K562 (cell line): ENCODE data around the gene ATP2B1. TPM values are rescaled to one million over a fixed set of nuclear protein-coding genes. Genes with fewer than 3 reads are reported as not detected.

Experiments used
- ATAC-seq: fragments of 200-7000 bp; cut with Tn5 transposase; 3 replicates; pipeline ENCODE4 v1.9.1; 2020; ENCODE audit warnings: moderate library complexity
- BruUV-seq: library from RNA; stranded (reverse); fragments of 400-500 nt; replicated peaks from 2 replicates; lab custom pipeline; 2021; lab: Mats Ljungman, UMichigan
- CTCF ChIA-PET: fragments of 300-600 bp; formaldehyde crosslinking; extraction: SDS; loops from one replicate; lab custom pipeline; 2021; ENCODE audit warnings: low intra/inter-chr PET ratio; lab: Yijun Ruan, JAX
- POLR2A ChIA-PET: fragments of 300-600, 350-650 bp; sonication (Branson Sonifier 250); formaldehyde crosslinking; extraction: SDS; loops from one replicate; lab custom pipeline; 2021; ENCODE audit warnings: antibody characterized with exemption, inconsistent platforms; lab: Yijun Ruan, JAX
- DNase-seq, 4 experiments: peaks; one replicate each; pipeline versions ENCODE4 v3.0.0 to v3.0.0-alpha.2; 2011 to 2018; ENCODE audit warnings: low spot score in 3 of 4, mixed read lengths in 3 of 4; ENCODE audit errors: extremely low read depth in 1 of 4
- FAIRE-seq: peaks from 2 replicates; lab custom pipeline; 2011; peaks lifted over from hg19 to GRCh38; lab: Jason Lieb, UNC
- H2AFZ ChIP-seq: 2 replicates; pipeline ENCODE4 v1.6.0; 2011; ENCODE audit warnings: low read depth, low read length, control low read depth, inconsistent platforms
- H3K27ac ChIP-seq: fragments of 200-600 bp; 3 replicates; pipeline ENCODE4 v1.8.0; 2011; ENCODE audit warnings: low read depth, mild to moderate bottlenecking, control low read depth, inconsistent platforms, low read length, moderate library complexity, mixed read lengths; ENCODE audit errors: extremely low read depth
- H3K27me3 ChIP-seq, 2 experiments: fragments of 300-600 bp in 1 of 2; 2 replicates in 1 of 2; 3 replicates in 1 of 2; pipeline versions ENCODE4 v1.6.0 to v1.8.0; 2011; ENCODE audit warnings: inconsistent platforms in 2 of 2, low read length in 2 of 2, mild to moderate bottlenecking in 1 of 2, mixed read lengths in 1 of 2, moderate library complexity in 1 of 2; ENCODE audit not compliant: control insufficient read depth in 2 of 2, insufficient read depth in 2 of 2
- H3K36me3 ChIP-seq: fragments of 300-600 bp; 3 replicates; pipeline ENCODE4 v1.8.0; 2011; ENCODE audit warnings: mild to moderate bottlenecking, low read length, inconsistent platforms; ENCODE audit not compliant: control insufficient read depth, insufficient read depth
- H3K4me1 ChIP-seq, 2 experiments: fragments of 200-600 bp in 1 of 2; replicated peaks in 1 of 2; 2 replicates in 1 of 2; 3 replicates in 1 of 2; pipeline versions ENCODE4 v1.5.1 to v1.8.0; 2011; ENCODE audit warnings: inconsistent platforms in 2 of 2, low read length in 2 of 2, mild to moderate bottlenecking in 1 of 2, mixed read lengths in 1 of 2, moderate library complexity in 1 of 2; ENCODE audit not compliant: control insufficient read depth in 2 of 2, insufficient read depth in 2 of 2
- H3K4me2 ChIP-seq: 2 replicates; pipeline ENCODE4 v1.6.1; 2011; ENCODE audit warnings: low read length, control low read depth, inconsistent platforms, mixed read lengths; ENCODE audit not compliant: insufficient read depth
- H3K4me3 ChIP-seq: fragments of 200-600 bp; sonication (generic), shearing (Covaris generic); 2 replicates; pipeline ENCODE4 v1.5.1; 2016; ENCODE audit warnings: control low read depth, inconsistent platforms
- H3K79me2 ChIP-seq: fragments of 200-600 bp; 3 replicates; pipeline ENCODE4 v1.8.0; 2011; ENCODE audit warnings: low read length, inconsistent platforms; ENCODE audit not compliant: control insufficient read depth, insufficient read depth
- H3K9ac ChIP-seq, 2 experiments: 2 replicates each; pipeline versions ENCODE4 v1.6.0 to v1.6.1; 2011; ENCODE audit warnings: low read depth in 2 of 2, low read length in 2 of 2, control low read depth in 1 of 2, inconsistent platforms in 1 of 2, mild to moderate bottlenecking in 1 of 2, mixed read lengths in 1 of 2; ENCODE audit not compliant: insufficient read depth in 1 of 2
- H3K9me1 ChIP-seq: one replicate; pipeline ENCODE4 v1.6.0; 2011; ENCODE audit warnings: inconsistent platforms, mild to moderate bottlenecking, low read length, moderate library complexity; ENCODE audit not compliant: control insufficient read depth, insufficient read depth
- H3K9me3 ChIP-seq: replicated peaks from 2 replicates; pipeline ENCODE4 v1.5.1; 2011; ENCODE audit warnings: low read depth, low read length, inconsistent platforms; ENCODE audit not compliant: control insufficient read depth, insufficient read depth
- H4K20me1 ChIP-seq: replicated peaks from 2 replicates; pipeline ENCODE4 v1.6.1; 2011; ENCODE audit warnings: low read length, inconsistent platforms, mixed read lengths; ENCODE audit not compliant: control insufficient read depth, insufficient read depth
- CBFA2T3 ChIP-seq: fragments of 450-650 bp; IDR thresholded peaks from 2 replicates; pipeline ENCODE4 v1.6.1; 2017
- EWSR1 ChIP-seq: fragments of 450-650 bp; IDR thresholded peaks from 2 replicates; pipeline ENCODE4 v1.6.1; 2018; ENCODE audit warnings: borderline replicate concordance, mild to moderate bottlenecking, low read depth, moderate library complexity; ENCODE audit not compliant: partially characterized antibody
- GABPB1 ChIP-seq: sonication (generic); formaldehyde crosslinking; IDR thresholded peaks from 2 replicates; pipeline ENCODE4 v1.8.0; 2022; ENCODE audit warnings: mild to moderate bottlenecking, missing genetic modification reagents
- HLTF ChIP-seq: fragments of 450-650 bp; IDR thresholded peaks from 2 replicates; pipeline ENCODE4 v1.6.1; 2016
- LCOR ChIP-seq: sonication (generic); formaldehyde crosslinking; IDR thresholded peaks from 2 replicates; pipeline ENCODE4 v1.8.0; 2022; ENCODE audit warnings: mild to moderate bottlenecking, missing genetic modification reagents
- MXI1 ChIP-seq: IDR thresholded peaks from 2 replicates; pipeline ENCODE4 v1.6.1; 2011; ENCODE audit warnings: low read depth, mild to moderate bottlenecking, improper control_type of control experiment, low read length
- NR1H2 ChIP-seq: sonication (generic); formaldehyde crosslinking; IDR thresholded peaks from 2 replicates; pipeline ENCODE4 v1.4.0; 2020; ENCODE audit warnings: mild to moderate bottlenecking, missing genetic modification reagents
- PCBP1 ChIP-seq: fragments of 200-400 bp; formaldehyde crosslinking; IDR thresholded peaks from 2 replicates; pipeline ENCODE4 v1.6.1; 2018; ENCODE audit warnings: mild to moderate bottlenecking, low read depth, low read length; ENCODE audit not compliant: poor library complexity, severe bottlenecking
- RHOXF2B ChIP-seq: fragments of 250-450 bp; sonication (Bioruptor Pico); conservative IDR thresholded peaks from 2 replicates; pipeline ENCODE4 v1.5.1; 2021
- STAT5A ChIP-seq: IDR thresholded peaks from 2 replicates; pipeline ENCODE4 v1.6.1; 2012; ENCODE audit warnings: low read length, inconsistent platforms, borderline replicate concordance
- TOE1 ChIP-seq, 2 experiments: fragments of 450-650 bp in 1 of 2; sonication (generic) in 1 of 2; formaldehyde crosslinking in 1 of 2; IDR thresholded peaks; 2 replicates each; pipeline versions ENCODE4 v1.7.1 to v1.8.0; 2016 to 2022; ENCODE audit warnings: borderline replicate concordance in 2 of 2, mild to moderate bottlenecking in 2 of 2, antibody characterized with exemption in 1 of 2, inconsistent platforms in 1 of 2, low read depth in 1 of 2, missing genetic modification reagents in 1 of 2, moderate library complexity in 1 of 2
- USF2 ChIP-seq: sonication (generic); formaldehyde crosslinking; IDR thresholded peaks from 2 replicates; pipeline ENCODE4 v1.5.0; 2020; ENCODE audit warnings: missing genetic modification reagents
- XRCC3 ChIP-seq: fragments of 450-650 bp; IDR thresholded peaks from 2 replicates; pipeline ENCODE4 v1.6.1; 2017; ENCODE audit warnings: mild to moderate bottlenecking, moderate library complexity
- ZNF398 ChIP-seq: fragments of 250-450 bp; sonication (Bioruptor Pico); IDR thresholded peaks from 2 replicates; pipeline ENCODE4 v1.8.0; 2021; ENCODE audit warnings: moderate library complexity, mild to moderate bottlenecking, inconsistent platforms
- WGBS: fragments of 100-300 bp; shearing (Covaris generic); methylation state at CpG from one replicate; pipeline ENCODE4 v1.1.6; 2016; ENCODE audit warnings: low coverage, mixed read lengths; ENCODE audit not compliant: insufficient coverage; ENCODE audit errors: missing lambda C conversion rate; 5-methylcytosine and 5-hydroxymethylcytosine counted together
- in situ Hi-C: fragments of 300-500 bp; cut with MboI; formaldehyde crosslinking; loops from 4 replicates; pipeline ENCODE4 v1.15.0; 2018; ENCODE audit warnings: inconsistent platforms, mixed read lengths
- intact Hi-C: fragments of 100-400 bp; cut with micrococcal nuclease; formaldehyde crosslinking; loops from 2 replicates; pipeline ENCODE4 v1.14.2; 2022
- polyA plus RNA-seq, 8 experiments: library from polyadenylated mRNA; depleted of rRNA in 4 of 8; stranded (reverse) in 5 of 8; unstranded in 3 of 8; fragments of >200 nt; fragmentation: Nextera tagmentation in 2 of 8; fragmentation: Illumina TruSeq in 1 of 8; extraction: Ambion mirVana in 2 of 8; extraction: Trizol in 1 of 8; gene quantifications; 2 replicates each; pipeline versions ENCODE4 v1.2.1 to v1.2.3, GENCODE V29; 2011 to 2014; ENCODE audit warnings: inconsistent platforms in 1 of 8, missing spikeins in 1 of 8
- total RNA-seq, 7 experiments: library from RNA; depleted of rRNA in 6 of 7; stranded (reverse); fragments of >200 nt in 6 of 7; fragmentation: Illumina TruSeq in 2 of 7; extraction: Trizol in 2 of 7; gene quantifications; 2 replicates each; pipeline versions ENCODE4 v1.2.1 to v1.2.3, GENCODE V29; 2011 to 2021; ENCODE audit warnings: low replicate concordance in 1 of 7
- TF ChIP-seq, protein P1 (sequence below): fragments of 250-450 bp; sonication (Bioruptor Pico); IDR thresholded peaks from 2 replicates; pipeline ENCODE4 v1.8.0; 2022; ENCODE audit warnings: moderate library complexity, mild to moderate bottlenecking, inconsistent platforms
- TF ChIP-seq, protein P2 (sequence below): sonication (generic); formaldehyde crosslinking; IDR thresholded peaks from 2 replicates; pipeline ENCODE4 v1.8.1; 2023; ENCODE audit warnings: mild to moderate bottlenecking, missing genetic modification reagents

Gene ATP2B1
- total and polyA plus RNA-seq, 9 of the 15 experiments (the other 6 are each of a cell fraction or from before 2014, with no cell fraction given), result 8.6 to 39.0 (median 27.8) TPM

DNA sequence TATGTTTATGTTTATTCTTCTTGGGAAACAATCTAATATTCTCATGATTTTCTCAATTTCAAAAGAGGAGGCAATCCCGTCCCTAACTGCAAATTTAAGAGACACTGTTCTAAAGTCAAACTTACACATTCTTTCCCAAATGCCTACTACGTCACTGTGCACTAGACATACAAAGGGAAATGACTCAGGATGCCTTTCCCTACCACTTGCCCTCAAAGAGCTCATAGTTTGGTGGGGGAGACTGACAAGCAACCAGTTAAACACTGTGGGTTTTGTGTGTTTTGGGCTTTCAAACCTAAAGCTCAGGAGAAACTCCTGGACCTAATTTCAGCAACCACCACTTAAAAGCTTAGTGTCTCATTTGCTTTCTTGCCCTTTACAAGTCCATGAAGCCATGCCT, 58.4 kb downstream of the ATP2B1 start:
- ChIA-PET CTCF (no interaction called here), POLR2A (no interaction called here)
- Histone ChIP-seq H3K4me2 (no peak overlapping the region), H3K9me3 (0 out of 2 replicates have a peak, but pooled peaks cover 1% of the 10 kb centered on the region), H3K27ac (no peak overlapping the region), H3K79me2 (peaks cover 41% of the 10 kb centered on the region; the same call in 2 of the 3 replicates), H2AFZ (no peak overlapping the region), H4K20me1 (no peaks in the 10 kb centered on the region), H3K4me3 (no peak overlapping the region), H3K4me1 (peaks cover 3 to 19% of the 10 kb centered on the region in 2 experiments; a peak in 3 of 5 replicates), H3K9me1 (no peaks in the 10 kb centered on the region), H3K27me3 (no peaks in the 10 kb centered on the region), H3K36me3 (peaks cover 22% of the 10 kb centered on the region), H3K9ac (no peak overlapping the region)
- peak; percentile 11 for FAIRE-seq
- TF ChIP-seq PCBP1 (no peak), EWSR1 (no peak), USF2 (no peak), STAT5A (no peak), GABPB1 (no peak), LCOR (no peak), TOE1 (IDR thresholded peaks at IDR 0.05; ENCODE audit: borderline replicate concordance) (no peak), TOE1 (CRISPR knock-in tag; IDR thresholded peaks at IDR 0.05; ENCODE audit: borderline replicate concordance, low read depth) (no peak), MXI1 (no peak), RHOXF2B (CRISPR knock-in tag) (no peak), XRCC3 (no peak), NR1H2 (CRISPR knock-in tag) (no peak), HLTF (no peak), ZNF398 (CRISPR knock-in tag) (no peak), CBFA2T3 (no peak)
- TF ChIP-seq, protein P1, sequence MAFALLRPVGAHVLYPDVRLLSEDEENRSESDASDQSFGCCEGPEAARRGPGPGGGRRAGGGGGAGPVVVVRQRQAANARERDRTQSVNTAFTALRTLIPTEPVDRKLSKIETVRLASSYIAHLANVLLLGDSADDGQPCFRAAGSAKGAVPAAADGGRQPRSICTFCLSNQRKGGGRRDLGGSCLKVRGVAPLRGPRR (CRISPR knock-in tag), result no peak
- TF ChIP-seq, protein P2, sequence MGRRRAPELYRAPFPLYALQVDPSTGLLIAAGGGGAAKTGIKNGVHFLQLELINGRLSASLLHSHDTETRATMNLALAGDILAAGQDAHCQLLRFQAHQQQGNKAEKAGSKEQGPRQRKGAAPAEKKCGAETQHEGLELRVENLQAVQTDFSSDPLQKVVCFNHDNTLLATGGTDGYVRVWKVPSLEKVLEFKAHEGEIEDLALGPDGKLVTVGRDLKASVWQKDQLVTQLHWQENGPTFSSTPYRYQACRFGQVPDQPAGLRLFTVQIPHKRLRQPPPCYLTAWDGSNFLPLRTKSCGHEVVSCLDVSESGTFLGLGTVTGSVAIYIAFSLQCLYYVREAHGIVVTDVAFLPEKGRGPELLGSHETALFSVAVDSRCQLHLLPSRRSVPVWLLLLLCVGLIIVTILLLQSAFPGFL, result no peak
- WGBS, result 96% methylated on average over 2 of the region's 2 CpGs
- in situ Hi-C loops (no loop called here), intact Hi-C loops (no loop called here)
- ATAC-seq, result no peak
- BruUV-seq, result no TSS peak
- no peak for DNase-seq
